ENCODE results near the gene CDH22.
A peak's percentile ranks its signal among the peaks of the same experiment; 100 is the strongest.

The CDH22 gene

GRCh38 chr20:46159101-46159897 lies 149.0 kb downstream of the CDH22 start:
- no peak for DNase-seq

DNA sequence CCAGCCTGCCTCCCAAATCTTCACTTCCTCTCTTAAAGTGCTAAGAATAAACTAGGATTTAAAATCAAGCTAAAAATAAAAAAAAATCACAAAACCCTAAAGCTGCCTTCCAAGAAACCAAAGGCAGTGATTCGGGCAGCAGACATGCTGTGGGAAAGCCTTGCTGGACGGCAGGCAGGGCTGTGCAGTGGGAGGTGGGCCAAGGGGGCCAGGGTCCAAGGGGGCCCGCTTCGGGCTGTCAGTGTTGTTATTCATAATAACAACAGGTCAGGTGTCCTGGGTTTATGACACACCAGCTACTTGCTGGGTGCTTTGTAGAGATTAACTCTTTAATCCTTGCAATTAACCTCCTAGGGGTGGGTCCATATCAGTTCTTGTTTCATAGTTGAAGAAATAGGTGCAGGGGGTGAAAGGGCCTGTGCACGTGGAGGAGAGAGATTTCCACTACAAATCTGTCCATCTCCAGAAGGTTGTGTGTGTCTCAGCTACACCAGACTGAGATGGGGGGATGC lies 149.8 kb downstream of the CDH22 start:
- DNase-seq, result no peak

DNA sequence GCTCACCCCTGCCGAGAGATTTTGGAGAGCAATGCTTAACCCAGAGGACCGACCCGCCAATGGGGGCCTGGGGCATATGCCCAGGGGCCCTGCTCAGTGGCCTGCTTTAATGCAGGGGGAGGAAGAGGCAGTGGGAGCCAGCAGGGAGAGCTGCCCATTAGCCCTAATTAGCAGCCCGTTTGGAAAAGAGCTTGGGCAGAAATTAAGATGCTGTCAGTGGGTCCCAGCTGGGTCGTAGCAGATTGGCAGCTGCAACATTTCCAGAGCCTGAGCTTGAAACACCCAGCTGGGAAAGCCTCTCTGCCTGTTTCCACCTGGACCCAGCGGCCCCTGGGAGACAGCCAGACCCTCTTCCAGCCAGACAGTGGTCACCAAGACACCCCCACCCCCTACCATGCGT lies 150.7 kb downstream of the CDH22 start:
- no peak for DNase-seq

- no peak for DNase-seq
These were observed 151.2 kb downstream of the CDH22 start for GRCh38 chr20:46157076-46157592.

GRCh38 chr20:46156065-46156464 lies 152.2 kb downstream of the CDH22 start:
- no peak for DNase-seq

GRCh38 chr20:46154796-46155195 lies 153.5 kb downstream of the CDH22 start:
- no peak for DNase-seq

- no peak for DNase-seq
These were observed 154.0 kb downstream of the CDH22 start for GRCh38 chr20:46154305-46154704.

DNA sequence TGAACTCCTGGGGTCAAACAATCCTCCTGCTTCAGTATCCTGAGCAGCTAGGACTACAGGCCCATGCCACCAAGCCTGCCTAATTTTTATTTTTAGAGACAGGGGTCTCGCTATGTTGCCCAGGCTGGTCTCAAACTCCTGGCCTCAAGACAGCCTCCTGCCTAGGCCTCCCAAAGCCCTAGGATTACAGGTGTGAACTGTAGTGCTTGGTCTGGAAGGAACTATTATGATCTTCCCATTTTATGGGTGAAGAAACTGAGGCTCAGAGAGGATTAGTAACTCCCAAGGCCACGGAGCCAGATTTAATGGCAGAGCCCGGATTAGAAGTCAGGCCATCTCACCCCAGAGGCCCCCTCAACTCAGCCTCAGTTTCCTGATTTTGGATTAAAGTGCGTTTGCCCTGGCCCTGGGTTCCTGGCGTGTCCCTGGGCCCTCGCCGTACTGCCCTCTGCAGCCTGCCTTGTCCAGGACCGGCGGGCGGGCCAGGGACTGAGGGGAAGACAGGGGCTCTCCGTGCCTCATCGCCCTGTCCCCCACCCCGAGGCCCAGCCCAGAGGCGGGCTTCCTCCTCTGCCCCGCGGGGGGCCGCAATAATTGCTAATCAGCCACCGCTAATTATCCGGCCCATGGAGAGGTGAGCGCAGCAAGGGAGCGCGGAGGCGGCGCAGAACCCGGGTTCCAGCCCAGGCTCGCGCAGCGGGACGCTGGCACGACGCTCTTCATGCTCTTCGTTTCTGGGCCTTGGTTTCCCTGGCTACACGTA lies 155.3 kb downstream of the CDH22 start:
- DNase-seq, result no peak

- DNase-seq, result peak; percentile 9 to 11
These were observed 156.4 kb downstream of the CDH22 start for GRCh38 chr20:46151936-46152335.

DNA sequence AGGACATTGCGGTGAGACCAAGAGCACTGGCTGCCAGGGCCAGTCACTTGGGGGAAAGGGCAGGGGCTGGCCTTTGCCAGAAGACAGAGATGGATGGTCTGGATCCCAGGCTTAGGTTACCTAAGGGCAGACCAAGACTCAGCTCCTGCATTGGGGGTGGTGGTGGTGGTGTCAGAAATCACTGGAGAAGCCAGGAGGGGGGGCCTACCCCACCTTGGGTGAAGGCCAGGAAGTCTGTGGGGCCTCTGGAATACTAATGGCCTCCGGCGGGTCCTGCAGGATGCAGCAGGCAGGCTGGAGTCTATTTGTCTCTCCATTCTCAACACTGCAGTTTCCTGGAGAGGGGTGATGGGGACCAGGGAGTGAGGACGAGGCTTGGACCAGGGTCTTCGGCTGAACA lies 157.4 kb downstream of the CDH22 start:
- DNase-seq, result no peak

GRCh38 chr20:46148313-46149208 lies 159.7 kb downstream of the CDH22 start:
- no peak for DNase-seq

GRCh38 chr20:46145713-46146112 lies 162.6 kb downstream of the CDH22 start:
- no peak for DNase-seq

GRCh38 chr20:46144432-46145025 lies 163.8 kb downstream of the CDH22 start:
- no peak for DNase-seq

DNA sequence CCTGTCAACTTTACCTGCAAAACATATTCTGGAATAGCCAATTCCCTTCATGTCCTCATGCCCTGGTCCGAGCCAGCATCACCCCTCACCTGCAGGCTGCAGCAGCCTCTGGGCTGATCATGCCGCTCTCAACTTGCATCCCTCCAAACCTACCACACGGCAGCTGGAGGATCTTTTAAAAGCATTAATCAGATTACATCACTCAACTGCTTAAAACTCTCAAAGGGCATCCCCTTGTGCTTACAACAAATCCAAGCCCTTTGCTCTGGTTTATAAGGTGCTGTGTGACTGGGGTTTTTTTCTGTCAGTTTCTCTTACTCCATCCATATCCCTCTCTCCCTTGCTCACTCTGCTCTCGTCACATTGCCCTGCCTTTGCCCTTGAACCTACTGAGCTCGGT lies 166.2 kb downstream of the CDH22 start:
- no peak for DNase-seq

- no peak for DNase-seq
These were observed 168.3 kb downstream of the CDH22 start for GRCh38 chr20:46139908-46140482.

GRCh38 chr20:46139266-46139889 lies 168.9 kb downstream of the CDH22 start:
- no peak for DNase-seq

- DNase-seq, result no peak
These were observed 170.5 kb downstream of the CDH22 start for GRCh38 chr20:46137816-46138215.

GRCh38 chr20:46135856-46136633 lies 172.3 kb downstream of the CDH22 start:
- DNase-seq, result no peak

GRCh38 chr20:46134716-46135115 lies 173.6 kb downstream of the CDH22 start:
- no peak for DNase-seq

DNA sequence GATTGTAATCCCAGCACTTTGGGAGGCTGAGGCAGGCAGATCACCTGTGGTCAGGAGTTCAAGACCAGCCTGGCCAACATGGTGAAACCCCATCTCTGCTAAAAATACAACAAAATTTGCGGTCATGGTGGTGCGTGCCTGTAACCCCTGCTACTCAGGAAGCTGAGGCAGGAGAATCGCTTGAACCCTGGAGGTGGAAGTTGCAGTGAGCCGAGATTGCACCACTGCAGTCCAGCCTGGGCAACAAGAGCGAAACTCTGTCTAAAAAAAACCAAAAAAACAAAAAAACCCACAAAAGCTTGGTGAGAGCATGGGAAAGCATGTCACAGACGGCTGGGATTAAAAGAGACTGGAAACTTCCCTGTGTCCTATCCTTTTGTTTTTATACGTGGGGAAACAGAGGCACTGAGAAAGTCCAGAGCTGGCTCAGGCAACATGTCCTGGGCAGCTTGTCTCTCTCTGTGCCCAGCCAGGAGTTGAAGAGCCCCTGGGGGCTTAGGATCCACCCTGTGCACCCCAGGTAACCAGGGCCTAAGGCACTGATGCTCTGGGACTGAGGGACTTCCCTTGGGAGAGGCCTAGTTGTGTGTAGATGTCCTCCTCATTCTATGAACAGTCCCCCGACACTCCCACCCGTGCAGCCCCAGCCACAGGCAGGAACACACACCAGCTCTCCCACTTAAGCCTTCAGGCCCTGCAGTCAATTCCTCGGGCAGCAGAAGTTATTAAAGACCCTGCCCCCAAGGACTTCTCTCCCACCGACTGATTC lies 174.2 kb downstream of the CDH22 start:
- DNase-seq, result no peak

Data from stimulated activated CD4-positive, alpha-beta T cell treated with anti-CD3 and anti-CD28 coated beads, Interleukin-2, amount 100 ng/mL, for 48 hours (primary cell).